ENCODE results near the gene MRPS11. TPM values are rescaled to one million over a fixed set of nuclear protein-coding genes. Genes with fewer than 3 reads are reported as not detected.
"Not testable (repeated sequence)": the region's sequence is repeated elsewhere in the genome, so short reads cannot be mapped to it uniquely, and the experiment has no call there.

MRPS11 gene
- total RNA-seq, 1 donor from 2014 or later: 50.6 TPM

DNA sequence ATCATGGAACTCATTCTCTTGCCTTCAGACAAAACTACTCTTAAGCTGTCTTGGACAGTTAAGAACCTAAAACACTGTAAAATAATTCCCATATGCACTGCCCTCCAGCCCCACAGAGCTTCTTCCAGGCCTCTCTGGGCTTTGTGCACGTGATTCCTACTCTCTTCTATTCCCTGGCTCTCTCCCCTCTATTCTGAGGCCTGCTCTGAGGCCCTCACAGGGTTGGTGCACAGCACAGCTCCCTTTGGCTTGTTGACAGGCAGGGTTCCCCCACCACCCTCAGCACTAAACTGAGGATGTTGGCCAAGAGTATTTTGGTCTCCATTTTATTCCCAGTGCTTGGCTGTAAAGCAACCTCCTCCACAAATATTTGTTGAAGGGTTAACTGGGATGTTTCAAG is 13.9 kb upstream of the MRPS11 start:
- no peak for DNase-seq (ENCODE audit: low spot score)
- intact Hi-C loops (cut with DNase I): no loop called here

DNA sequence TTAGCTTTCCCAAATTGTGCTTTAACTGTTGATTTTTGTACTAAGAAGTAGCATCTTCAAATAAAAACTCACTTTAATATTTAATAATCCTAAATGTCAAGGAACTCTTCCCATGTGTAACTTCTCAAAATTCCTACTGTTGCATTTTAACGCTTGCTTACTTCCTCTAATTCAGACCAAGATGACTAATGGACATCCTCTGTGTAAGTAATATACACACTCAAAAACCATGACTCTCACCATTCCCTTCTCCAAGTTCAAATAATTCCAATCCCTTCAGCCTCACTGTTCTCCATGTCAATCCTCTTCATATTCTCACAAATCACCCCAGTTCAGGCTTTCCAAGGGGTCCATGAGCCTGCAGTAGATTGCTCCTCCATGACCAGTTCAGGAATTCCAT is 13.3 kb upstream of the MRPS11 start:
- intact Hi-C loops (cut with DNase I): no loop called here
- DNase-seq (ENCODE audit: low spot score): no peak

- DNase-seq (ENCODE audit: low spot score): no peak
These were observed 12.4 kb upstream of the MRPS11 start for GRCh38 chr15:88454867-88455810.

GRCh38 chr15:88456733-88457132 is 10.8 kb upstream of the MRPS11 start:
- intact Hi-C loops (cut with DNase I): no loop called here
- DNase-seq (ENCODE audit: low spot score): no peak

More at GRCh38 chr15:88454867-88455810, 12.4 kb upstream of the MRPS11 start:
- intact Hi-C loops (cut with DNase I): no loop called here

DNA sequence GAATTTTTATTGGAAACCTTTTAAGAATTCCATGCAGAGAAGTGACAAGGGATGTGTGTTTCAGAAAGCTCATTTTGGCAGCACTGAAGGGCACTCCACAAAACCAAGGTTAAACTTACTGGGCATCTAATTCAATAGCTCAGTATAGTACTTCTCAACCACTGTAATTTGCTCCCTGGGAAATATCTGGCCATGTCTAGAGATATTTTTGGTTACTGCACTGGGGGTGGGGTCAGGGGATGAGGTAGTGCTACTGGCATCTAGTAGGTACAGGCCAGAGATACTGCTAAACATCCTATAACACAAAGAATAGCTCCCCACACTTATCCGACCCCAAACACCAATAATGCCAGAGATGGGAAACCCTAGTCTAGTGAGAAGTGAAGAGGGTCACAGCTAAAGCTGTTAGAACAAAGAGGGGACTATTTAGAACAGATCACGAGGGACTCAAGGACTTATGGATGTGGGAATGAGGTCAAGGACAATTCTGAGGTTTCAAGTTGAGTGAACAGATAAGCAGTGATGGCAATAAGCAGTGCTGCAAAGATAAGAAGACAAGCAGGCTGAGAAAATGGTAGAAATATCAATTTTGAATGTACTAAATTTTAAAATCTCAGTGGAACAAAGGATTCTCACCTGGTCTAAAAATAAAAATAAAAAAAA is 3.5 kb upstream of the MRPS11 start:
- DNase-seq (ENCODE audit: low spot score): no peak
- intact Hi-C loops (cut with DNase I): no loop called here

- DNase-seq (ENCODE audit: low spot score): no peak
- intact Hi-C loops (cut with DNase I): no loop called here
These were observed 1.8 kb upstream of the MRPS11 start for GRCh38 chr15:88465633-88466224.

- intact Hi-C loops (cut with DNase I): no loop called here
- no peak for DNase-seq (ENCODE audit: low spot score)
These were observed 524 bp downstream of the MRPS11 start for GRCh38 chr15:88467935-88468528.

DNA sequence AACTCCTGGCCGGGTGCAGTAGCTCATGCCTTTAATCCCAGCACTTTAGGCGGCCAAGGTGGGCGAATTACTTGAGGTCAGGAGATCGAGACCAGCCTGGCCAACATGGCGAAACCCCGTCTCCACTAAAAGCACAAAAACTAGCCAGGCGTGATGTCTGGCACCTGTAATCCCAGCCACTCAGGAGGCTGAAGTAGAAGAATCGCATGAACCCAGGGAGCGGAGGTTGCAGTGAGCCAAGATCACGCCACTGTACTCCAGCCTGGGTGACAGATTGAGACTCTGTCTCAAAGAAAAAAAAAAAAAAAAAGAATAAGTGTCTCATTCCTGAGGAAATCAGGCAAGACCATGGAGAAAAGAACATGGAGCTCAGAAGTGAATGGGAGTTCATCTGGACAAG is 1.2 kb downstream of the MRPS11 start:
- intact Hi-C loops (cut with DNase I); DNase-seq (ENCODE audit: low spot score): not testable (repeated sequence)

DNA sequence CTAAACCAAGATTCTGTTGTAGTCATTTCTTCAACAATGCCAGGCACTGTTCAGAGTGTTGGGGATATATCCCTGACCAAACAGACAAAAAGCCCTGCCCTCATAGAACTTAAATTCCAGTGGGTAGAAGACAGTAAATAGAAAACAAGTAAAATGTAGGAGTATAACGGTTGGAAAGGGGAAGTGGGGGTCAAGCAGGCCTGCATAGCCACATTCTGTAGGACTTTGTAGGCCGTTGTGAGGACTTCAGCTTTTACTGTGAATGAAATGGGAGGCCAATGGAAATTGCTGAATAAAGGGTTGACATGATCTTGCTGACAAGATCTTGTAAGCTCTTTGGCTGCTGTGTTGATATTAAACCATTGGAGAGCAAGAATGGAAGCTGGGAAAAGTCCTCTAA is 1.8 kb downstream of the MRPS11 start:
- DNase-seq (ENCODE audit: low spot score): no peak
- intact Hi-C loops (cut with DNase I): no loop called here

DNA sequence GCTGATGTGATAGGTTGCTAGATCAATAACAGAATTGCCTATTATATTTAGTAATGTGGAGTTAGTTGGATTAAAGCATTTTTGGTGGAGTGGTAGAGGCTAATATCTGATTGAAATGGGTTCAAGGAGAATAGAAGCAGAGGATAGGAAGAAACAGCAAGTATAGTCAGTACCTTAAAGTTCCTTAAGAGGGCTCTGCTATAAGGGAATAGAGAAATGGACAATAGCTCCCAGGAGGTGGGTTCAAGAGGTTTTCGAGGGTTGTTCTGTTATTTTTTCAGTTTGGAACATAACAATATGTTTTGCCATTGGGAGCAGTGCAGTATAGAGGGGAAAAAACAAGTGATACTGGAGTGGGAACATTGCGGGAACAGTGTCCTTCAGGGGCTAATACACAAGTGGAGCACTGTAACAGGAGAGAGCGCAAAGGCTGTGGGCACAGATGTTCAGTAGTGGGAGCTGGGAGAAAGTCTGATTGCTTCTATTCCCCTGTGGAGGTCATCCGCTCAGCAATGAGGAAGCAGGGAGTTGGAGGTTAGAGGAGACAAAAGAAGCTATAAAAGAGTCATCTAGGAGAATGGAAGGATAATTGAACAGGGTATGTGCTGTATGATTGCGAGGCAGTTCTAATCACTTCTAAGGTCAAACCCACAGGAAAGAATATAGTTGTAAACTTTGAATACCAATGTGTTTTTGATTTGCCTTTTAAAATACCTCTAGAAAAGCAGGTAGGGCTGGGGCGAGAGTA is 3.3 kb downstream of the MRPS11 start:
- DNase-seq (ENCODE audit: low spot score): no peak
- intact Hi-C loops (cut with DNase I): loop anchor here (10.0 kb wide), 1 partner anchor 364 kb away; no protein-coding TSS in a partner anchor

DNA sequence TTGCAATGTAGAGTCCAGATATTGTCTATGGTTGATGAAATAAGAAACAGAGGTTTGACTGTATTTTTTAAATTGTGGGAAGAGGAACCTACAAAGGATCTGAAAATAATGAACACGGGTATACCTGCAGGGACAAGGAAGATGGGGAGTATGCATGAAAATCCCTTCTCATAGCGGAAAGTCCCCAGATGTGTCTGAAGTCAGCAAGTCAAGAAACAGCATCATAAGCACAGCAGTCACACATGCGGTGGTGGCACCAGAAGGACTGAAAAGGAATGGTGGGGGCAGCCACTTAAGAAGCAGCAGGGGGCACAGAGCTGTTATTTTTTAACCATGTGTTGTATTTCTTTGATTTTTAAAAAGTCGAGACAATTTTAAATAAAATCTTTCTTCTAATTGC is 4.7 kb downstream of the MRPS11 start:
- intact Hi-C loops (cut with DNase I): loop anchor here (10.0 kb wide), 1 partner anchor 363 kb away; no protein-coding TSS in a partner anchor
- no peak for DNase-seq (ENCODE audit: low spot score)

DNA sequence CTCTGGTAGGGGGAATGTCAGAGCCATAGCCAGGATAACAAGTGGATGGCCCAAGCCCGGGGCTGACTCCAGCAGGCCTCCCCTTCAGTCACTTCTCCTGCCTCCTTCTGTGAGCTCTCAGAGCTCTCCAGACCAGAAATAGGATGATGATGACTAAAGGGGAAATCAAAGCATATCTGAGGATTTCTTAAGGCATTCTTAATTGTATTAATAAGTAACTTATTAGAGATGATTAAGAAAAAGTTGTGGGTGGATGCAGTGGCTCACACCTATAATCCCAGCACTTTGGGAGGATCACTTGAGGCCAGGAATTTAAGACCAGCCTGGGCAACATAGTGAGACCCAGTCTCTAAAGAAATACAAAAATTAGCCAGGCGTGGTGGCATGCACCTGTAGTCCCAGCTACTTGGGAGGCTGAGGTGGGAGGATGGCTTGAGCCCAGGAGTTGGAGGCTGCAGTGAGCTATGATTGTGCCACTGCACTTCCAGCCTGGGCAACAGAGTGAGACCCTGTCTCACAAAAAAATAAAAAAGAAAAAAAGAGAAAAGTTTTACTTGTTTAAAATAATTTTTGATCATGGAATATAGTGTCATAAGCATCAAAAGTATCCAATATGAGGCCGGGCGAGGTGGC is 6.3 kb downstream of the MRPS11 start:
- intact Hi-C loops (cut with DNase I): loop anchor here (10.0 kb wide), 1 partner anchor 361 kb away; no protein-coding TSS in a partner anchor
- DNase-seq (ENCODE audit: low spot score): not testable (repeated sequence)

- DNase-seq (ENCODE audit: low spot score): no peak
- intact Hi-C loops (cut with DNase I): loop anchor here (1.0 to 10.0 kb wide), 2 partner anchors 139 to 358 kb away; no protein-coding TSS in a partner anchor
These were observed 9.1 kb downstream of the MRPS11 start for GRCh38 chr15:88476635-88477060.

- intact Hi-C loops (cut with DNase I): loop anchor here (10.0 kb wide), 1 partner anchor 358 kb away; no protein-coding TSS in a partner anchor
- no peak for DNase-seq (ENCODE audit: low spot score)
These were observed 9.6 kb downstream of the MRPS11 start for GRCh38 chr15:88477126-88477525.

DNA sequence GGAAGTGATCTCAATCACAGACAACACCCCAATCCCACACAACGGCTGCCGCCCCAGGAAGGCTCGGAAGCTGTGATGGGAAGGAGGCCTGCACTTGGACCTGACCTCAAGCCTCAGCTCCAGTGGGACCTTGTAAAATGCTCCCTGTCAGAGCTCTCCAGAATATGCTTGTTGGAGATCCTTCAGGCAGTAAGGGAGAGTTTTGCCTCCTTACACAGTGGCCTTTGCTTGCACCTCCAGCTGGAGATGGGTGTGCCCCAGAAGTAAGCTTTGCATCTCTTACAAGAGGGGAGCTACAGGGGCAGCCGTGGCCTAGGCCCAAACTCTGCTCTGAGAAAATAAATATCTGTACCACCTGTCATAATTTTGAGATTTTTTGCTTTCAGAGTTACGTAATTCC is 10.4 kb downstream of the MRPS11 start:
- no peak for DNase-seq (ENCODE audit: low spot score)

GRCh38 chr15:88479169-88479568 is 11.7 kb downstream of the MRPS11 start:
- DNase-seq (ENCODE audit: low spot score): no peak
- intact Hi-C loops (cut with DNase I): loop anchor here (10.0 kb wide), 1 partner anchor 356 kb away; no protein-coding TSS in a partner anchor

More for the DNA sequence above, 10.4 kb downstream of the MRPS11 start:
- intact Hi-C loops (cut with DNase I): loop anchor here (10.0 kb wide), 1 partner anchor 357 kb away; no protein-coding TSS in a partner anchor

DNA sequence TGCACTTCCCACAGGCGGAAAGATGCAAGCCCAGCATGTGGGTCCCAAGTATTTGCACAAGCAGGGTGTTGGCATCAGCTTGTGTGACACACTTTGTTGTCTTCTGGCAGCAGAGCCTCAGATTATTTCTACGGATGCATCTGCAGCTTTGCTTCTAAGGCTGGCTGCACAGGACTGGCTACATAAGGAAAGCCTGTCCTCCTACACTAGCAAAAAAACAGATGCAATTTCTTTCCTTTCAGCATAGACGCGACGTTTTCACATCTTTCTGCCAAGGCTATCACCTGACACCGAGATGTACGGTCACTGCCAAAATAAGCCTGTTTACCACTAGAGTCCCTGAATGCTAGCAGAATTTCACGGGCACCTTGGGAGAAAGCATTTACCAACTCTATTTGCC is 13.5 kb downstream of the MRPS11 start:
- intact Hi-C loops (cut with DNase I): no loop called here
- DNase-seq (ENCODE audit: low spot score): no peak

DNA sequence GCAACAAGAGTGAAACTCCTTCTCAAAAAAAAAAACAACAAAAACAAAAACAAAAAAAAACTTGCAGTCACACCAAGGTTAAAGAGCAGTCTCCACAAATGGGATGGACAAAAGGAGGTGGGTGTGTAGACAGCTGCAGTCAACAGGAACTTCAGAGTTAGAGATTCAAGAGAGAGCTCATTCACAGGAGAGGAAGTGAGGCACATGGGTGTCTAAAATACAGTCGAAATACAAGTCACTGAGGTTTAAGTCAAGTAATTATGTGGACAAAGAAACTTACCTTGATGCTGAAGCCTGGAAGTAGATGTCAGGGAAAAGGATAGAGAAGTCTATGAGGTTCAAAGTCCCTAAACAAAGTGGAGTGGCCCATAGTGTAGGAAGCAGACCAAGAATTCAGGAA is 14.8 kb downstream of the MRPS11 start:
- intact Hi-C loops (cut with DNase I): no loop called here
- no peak for DNase-seq (ENCODE audit: low spot score)
